ENCODE measurements around the gene ZSCAN2.
"Not testable (repeated sequence)": the region's sequence is repeated elsewhere in the genome, so short reads cannot be mapped to it uniquely, and the experiment has no call there.

The ZSCAN2 gene

GRCh38 chr15:84600687-84601554 is at the start of gene ZSCAN2:
TSS of gene ZSCAN2 (plus strand) at chr15:84601009. CDS start at chr15:84603928, 2,919 bp downstream.
- Mint-ChIP-seq H3K4me1 (ENCODE audit: low read depth) (peaks cover 52% of the 10 kb centered on the region), H3K9me3 (no peaks in the 10 kb centered on the region), H3K36me3 (ENCODE audit: low read depth) (peaks cover 13% of the 10 kb centered on the region), H3K27ac (peak within 1 kb of the TSS; percentile 68), H3K4me3 (peak within 1 kb of the TSS; percentile 88), H3K27me3 (ENCODE audit: low read depth) (no peaks in the 10 kb centered on the region)

- not testable (repeated sequence) for H3K27me3 Mint-ChIP-seq (ENCODE audit: low read depth); H3K9me3 Mint-ChIP-seq; H3K27ac Mint-ChIP-seq; H3K4me3 Mint-ChIP-seq
- peaks cover 23% of the 10 kb centered on the region for H3K36me3 Mint-ChIP-seq (ENCODE audit: low read depth)
- H3K4me1 Mint-ChIP-seq (ENCODE audit: low read depth): peaks cover 15% of the 10 kb centered on the region
Observed at GRCh38 chr15:84551624-84552023, 49.2 kb upstream of the ZSCAN2 start.

DNA sequence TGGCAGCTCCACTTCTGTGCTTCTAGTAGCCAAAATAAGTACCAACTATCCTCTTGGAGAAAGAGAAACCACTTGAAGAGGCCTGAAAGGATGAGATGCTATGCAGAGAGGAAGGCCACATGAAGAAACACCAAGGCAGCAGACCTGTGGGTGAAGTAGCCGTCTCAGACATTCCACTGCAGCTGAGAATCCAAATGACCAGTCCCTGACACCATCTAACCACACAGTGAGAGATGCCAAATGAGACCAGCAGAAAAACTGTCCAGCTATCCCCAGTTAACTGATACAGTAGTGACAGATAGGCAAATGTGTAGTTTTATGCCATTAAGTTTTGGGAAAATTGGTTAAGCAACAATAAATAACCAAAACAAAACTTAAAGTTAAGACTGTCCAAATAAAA is 47.9 kb upstream of the ZSCAN2 start:
- Mint-ChIP-seq H3K36me3 (ENCODE audit: low read depth) (peaks cover 21% of the 10 kb centered on the region), H3K27ac (no peak overlapping the region), H3K9me3 (no peaks in the 10 kb centered on the region), H3K4me3 (no peak overlapping the region), H3K4me1 (ENCODE audit: low read depth) (peaks cover 10% of the 10 kb centered on the region), H3K27me3 (ENCODE audit: low read depth) (no peaks in the 10 kb centered on the region)

- H3K27ac Mint-ChIP-seq; H3K4me3 Mint-ChIP-seq; H3K36me3 Mint-ChIP-seq (ENCODE audit: low read depth); H3K4me1 Mint-ChIP-seq (ENCODE audit: low read depth); H3K9me3 Mint-ChIP-seq; H3K27me3 Mint-ChIP-seq (ENCODE audit: low read depth): not testable (repeated sequence)
Observed at GRCh38 chr15:84556690-84557089, 44.1 kb upstream of the ZSCAN2 start.

- not testable (repeated sequence) for H3K4me3 Mint-ChIP-seq; H3K9me3 Mint-ChIP-seq; H3K36me3 Mint-ChIP-seq (ENCODE audit: low read depth); H3K27me3 Mint-ChIP-seq (ENCODE audit: low read depth); H3K27ac Mint-ChIP-seq
- H3K4me1 Mint-ChIP-seq (ENCODE audit: low read depth): peaks cover 12% of the 10 kb centered on the region
Observed at GRCh38 chr15:84568021-84568420, 32.8 kb upstream of the ZSCAN2 start.

DNA sequence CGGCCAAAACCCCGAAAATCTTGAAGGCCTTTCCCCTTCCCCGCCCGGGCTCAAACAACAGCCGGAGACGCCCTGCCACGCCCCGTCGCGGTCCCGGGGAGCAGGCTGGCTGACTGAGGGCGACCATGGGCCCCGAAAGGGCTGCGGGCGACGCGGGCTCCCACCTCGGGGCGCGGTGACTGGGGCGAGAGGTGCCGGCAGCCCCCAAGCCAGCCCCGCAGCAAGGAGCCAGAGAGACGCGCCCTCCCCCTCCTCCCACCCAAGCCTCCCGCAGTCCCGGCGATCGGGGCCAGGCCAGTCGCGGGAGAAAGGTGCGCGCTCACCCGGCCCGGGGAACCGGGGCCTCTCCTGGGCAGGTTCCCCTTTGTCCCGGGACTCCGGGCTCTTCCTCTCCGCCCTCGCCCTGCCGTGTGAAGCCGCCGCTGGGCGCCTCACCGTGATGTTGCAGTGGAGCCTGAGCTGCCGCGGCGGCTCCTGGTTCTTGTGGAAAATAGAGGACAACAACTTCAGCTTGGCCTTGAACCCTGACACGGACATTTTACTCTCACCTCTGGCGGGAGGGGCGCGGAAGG is 30.6 kb upstream of the ZSCAN2 start:
- Mint-ChIP-seq H3K27me3 (ENCODE audit: low read depth) (peaks cover 5% of the 10 kb centered on the region), H3K36me3 (ENCODE audit: low read depth) (peaks cover 5% of the 10 kb centered on the region), H3K9me3 (no peaks in the 10 kb centered on the region), H3K4me3 (peak overlapping the region; percentile 84), H3K4me1 (ENCODE audit: low read depth) (peaks cover 12% of the 10 kb centered on the region), H3K27ac (peak overlapping the region; percentile 83)

DNA sequence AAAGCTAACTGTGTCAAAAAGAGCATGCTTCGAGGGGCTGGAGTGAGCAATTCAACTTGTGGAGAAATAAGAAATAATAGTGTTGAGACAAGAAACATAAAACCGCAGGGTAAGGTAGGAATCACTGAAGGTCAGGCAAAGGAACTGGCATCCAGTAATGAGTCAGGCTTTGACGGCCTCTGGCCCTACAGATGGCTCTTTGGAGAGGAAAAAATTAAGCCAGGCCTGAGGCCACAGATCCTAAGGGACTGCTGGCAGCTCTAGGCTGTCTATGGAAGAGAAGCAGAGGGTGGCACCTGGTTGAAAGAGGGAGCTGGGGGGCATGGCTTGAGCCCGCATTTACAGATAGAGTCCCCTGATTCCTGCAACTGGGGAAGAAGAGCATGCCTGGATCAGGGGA is 28.6 kb upstream of the ZSCAN2 start:
- no peaks in the 10 kb centered on the region for H3K9me3 Mint-ChIP-seq
- H3K27me3 Mint-ChIP-seq (ENCODE audit: low read depth): peaks cover 14% of the 10 kb centered on the region
- peaks cover 2% of the 10 kb centered on the region for H3K36me3 Mint-ChIP-seq (ENCODE audit: low read depth)
- peaks cover 10% of the 10 kb centered on the region for H3K4me1 Mint-ChIP-seq (ENCODE audit: low read depth)
- no peak overlapping the region for H3K4me3 Mint-ChIP-seq
- H3K27ac Mint-ChIP-seq: peak overlapping the region; percentile 49

- Mint-ChIP-seq H3K36me3 (ENCODE audit: low read depth) (no peaks in the 10 kb centered on the region), H3K27me3 (ENCODE audit: low read depth) (peaks cover 14% of the 10 kb centered on the region), H3K9me3 (no peaks in the 10 kb centered on the region), H3K27ac (no peak overlapping the region), H3K4me1 (ENCODE audit: low read depth) (peaks cover 4% of the 10 kb centered on the region), H3K4me3 (no peak overlapping the region)
Observed at GRCh38 chr15:84575493-84575892, 25.3 kb upstream of the ZSCAN2 start.

DNA sequence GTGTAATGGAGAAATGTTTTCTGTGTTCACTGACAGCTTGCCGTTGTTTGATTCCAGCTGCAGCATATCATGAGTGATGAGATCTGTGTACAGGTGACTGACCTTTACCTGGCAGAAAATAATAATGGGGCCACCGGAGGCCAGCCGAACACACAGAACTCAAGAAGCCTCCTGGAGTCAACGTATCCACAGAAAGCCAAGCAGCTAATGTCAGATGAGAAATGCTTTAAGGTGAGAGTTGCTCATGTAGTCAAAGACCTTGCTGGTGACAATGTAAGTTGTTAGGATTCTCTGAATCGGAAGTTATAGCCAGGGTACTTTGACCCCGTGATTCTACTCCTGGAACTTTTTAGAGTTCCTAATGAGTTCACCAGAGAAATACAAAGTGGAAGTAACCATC is 22.9 kb upstream of the ZSCAN2 start:
- not testable (repeated sequence) for H3K9me3 Mint-ChIP-seq, H3K27ac Mint-ChIP-seq
- peaks cover 11% of the 10 kb centered on the region for H3K27me3 Mint-ChIP-seq (ENCODE audit: low read depth)

DNA sequence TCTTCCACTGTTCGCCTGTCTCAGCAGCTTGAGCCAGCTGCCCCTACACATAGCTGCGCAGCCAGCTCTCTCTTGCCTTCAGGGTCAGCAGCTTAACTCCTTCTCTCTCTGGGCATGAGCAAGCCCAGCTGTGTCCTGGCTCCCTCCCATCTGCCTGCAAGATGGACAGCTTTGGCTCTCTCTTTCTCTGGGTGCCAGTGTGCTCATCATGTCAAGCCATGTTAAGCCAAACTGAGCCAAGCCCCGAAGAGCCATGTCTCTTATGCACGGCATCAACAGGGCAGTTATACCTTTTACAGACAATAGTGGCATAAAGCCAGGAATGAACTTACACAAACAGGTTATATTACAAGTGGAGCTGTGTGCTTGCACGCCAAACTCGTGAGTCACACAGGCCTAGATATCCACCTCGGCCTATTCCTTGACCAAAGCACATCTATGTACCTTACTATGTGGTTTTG is 21.5 kb upstream of the ZSCAN2 start:
- not testable (repeated sequence) for H3K36me3 Mint-ChIP-seq (ENCODE audit: low read depth); H3K9me3 Mint-ChIP-seq; H3K4me3 Mint-ChIP-seq; H3K27ac Mint-ChIP-seq; H3K4me1 Mint-ChIP-seq (ENCODE audit: low read depth)
- peaks cover 20% of the 10 kb centered on the region for H3K27me3 Mint-ChIP-seq (ENCODE audit: low read depth)

More for the DNA sequence above, 22.9 kb upstream of the ZSCAN2 start:
- not testable (repeated sequence) for H3K4me3 Mint-ChIP-seq; H3K36me3 Mint-ChIP-seq (ENCODE audit: low read depth); H3K4me1 Mint-ChIP-seq (ENCODE audit: low read depth)

- H3K36me3 Mint-ChIP-seq (ENCODE audit: low read depth): not testable (repeated sequence)
Observed at GRCh38 chr15:84581676-84582428, 19.0 kb upstream of the ZSCAN2 start.

DNA sequence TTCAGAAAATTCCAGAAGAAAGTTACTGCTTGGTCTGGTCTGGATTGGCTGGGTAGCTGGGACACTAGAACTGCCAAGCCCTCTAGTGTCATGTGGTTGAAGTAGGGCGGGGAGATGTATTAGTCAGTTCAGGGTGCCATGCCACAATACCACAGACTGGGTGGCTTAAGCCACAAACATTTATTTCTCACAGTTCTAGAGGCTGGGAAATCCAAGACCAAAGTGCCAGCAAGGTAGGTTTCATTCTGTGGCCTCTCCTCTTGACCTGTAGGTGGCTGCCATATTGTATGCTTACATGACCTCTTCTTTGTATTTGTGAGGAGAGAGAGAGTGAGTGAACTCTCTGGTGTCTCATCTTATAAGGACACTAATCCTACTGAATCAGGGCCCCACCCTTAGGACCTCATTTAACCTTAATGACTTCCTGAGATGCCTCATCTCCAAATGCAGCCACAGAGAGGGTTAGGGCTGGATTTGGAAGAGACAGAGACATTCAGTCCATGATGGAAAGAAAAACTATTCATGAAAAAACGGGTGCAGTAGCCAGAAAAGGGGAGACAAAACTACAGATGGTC is 18.1 kb upstream of the ZSCAN2 start:
- H3K36me3 Mint-ChIP-seq (ENCODE audit: low read depth): no peaks in the 10 kb centered on the region
- no peak overlapping the region for H3K27ac Mint-ChIP-seq
- peaks cover 7% of the 10 kb centered on the region for H3K9me3 Mint-ChIP-seq
- H3K4me3 Mint-ChIP-seq: no peak overlapping the region
- peaks cover 20% of the 10 kb centered on the region for H3K27me3 Mint-ChIP-seq (ENCODE audit: low read depth)
- peaks cover 3% of the 10 kb centered on the region for H3K4me1 Mint-ChIP-seq (ENCODE audit: low read depth)

More at GRCh38 chr15:84581676-84582428, 19.0 kb upstream of the ZSCAN2 start:
- not testable (repeated sequence) for H3K4me1 Mint-ChIP-seq (ENCODE audit: low read depth); H3K4me3 Mint-ChIP-seq; H3K9me3 Mint-ChIP-seq; H3K27ac Mint-ChIP-seq
- H3K27me3 Mint-ChIP-seq (ENCODE audit: low read depth): peaks cover 20% of the 10 kb centered on the region

DNA sequence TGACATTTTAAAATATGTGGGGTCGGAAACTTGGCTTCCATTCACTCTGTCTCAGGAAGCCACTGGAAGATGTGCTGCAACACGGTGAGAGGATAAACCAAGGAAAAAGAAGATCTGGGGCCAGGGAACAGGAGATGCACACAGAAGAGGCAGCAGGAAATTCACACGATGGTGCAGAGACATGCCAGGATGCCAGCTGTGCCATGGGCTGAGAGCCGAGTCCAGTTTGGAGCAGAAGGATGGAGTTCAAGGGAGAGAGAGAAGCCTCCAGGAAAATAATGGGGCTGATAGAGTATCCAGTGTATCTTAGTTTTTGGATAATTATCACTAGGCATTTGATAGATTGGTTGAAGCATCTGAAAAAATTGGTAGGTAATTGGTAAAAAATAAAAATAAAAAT is 16.9 kb upstream of the ZSCAN2 start:
- H3K4me1 Mint-ChIP-seq (ENCODE audit: low read depth); H3K4me3 Mint-ChIP-seq; H3K27ac Mint-ChIP-seq; H3K36me3 Mint-ChIP-seq (ENCODE audit: low read depth); H3K9me3 Mint-ChIP-seq: not testable (repeated sequence)
- peaks cover 20% of the 10 kb centered on the region for H3K27me3 Mint-ChIP-seq (ENCODE audit: low read depth)

DNA sequence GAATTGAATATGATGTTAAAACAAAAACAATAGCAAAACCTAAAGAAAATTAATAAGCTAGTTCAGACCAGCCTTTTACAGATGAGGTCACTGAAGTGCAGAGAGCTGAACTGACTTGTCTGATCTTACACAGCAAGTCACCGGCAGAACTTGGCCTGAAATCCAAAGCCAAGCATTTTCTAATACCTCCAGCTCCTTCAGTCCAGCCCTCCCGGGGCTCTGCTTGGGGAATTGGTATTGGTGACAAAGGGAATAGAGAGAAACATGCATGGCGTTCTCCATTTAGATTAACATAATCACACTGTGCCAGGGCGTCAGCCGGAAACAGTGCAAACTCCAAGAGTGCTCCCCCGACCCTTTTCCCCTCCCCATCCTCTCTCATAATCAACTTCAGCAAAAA is 14.1 kb upstream of the ZSCAN2 start:
- Mint-ChIP-seq H3K27me3 (ENCODE audit: low read depth) (peaks cover 20% of the 10 kb centered on the region), H3K4me3 (no peak overlapping the region), H3K27ac (no peak overlapping the region), H3K36me3 (ENCODE audit: low read depth) (no peaks in the 10 kb centered on the region), H3K9me3 (peaks cover 7% of the 10 kb centered on the region), H3K4me1 (ENCODE audit: low read depth) (peaks cover 6% of the 10 kb centered on the region)

Measured in T-helper 1 cell treated with Interleukin-12 subunit alpha and Interleukin-12 subunit beta and Interleukin-4 antibody, amounts not matched to agents 30 μg/mL and 1 μg/mL, for 36 hours (primary cell).